GM19452 (cell line): ENCODE results near the gene APLP2.

Experiments used
- ATAC-seq: cut with Tn5 transposase; IDR thresholded peaks from one replicate; pipeline ENCODE4 v1.9.1; 2021; ENCODE audit not compliant: unreplicated experiment

The APLP2 gene

GRCh38 chr11:130141561-130142341 is 72.1 kb downstream of the APLP2 start:
- no peak for ATAC-seq

- ATAC-seq: no peak
Measured at GRCh38 chr11:130144141-130144540, 74.4 kb downstream of the APLP2 start.

GRCh38 chr11:130144861-130145281 is 75.2 kb downstream of the APLP2 start:
- no peak for ATAC-seq

GRCh38 chr11:130145311-130145812 is 75.7 kb downstream of the APLP2 start:
- ATAC-seq: no peak

GRCh38 chr11:130145975-130146776 is 76.5 kb downstream of the APLP2 start:
- ATAC-seq: no peak

GRCh38 chr11:130146796-130147195 is 77.1 kb downstream of the APLP2 start:
- ATAC-seq: no peak

GRCh38 chr11:130148796-130149326 is 79.2 kb downstream of the APLP2 start:
- no peak for ATAC-seq

- ATAC-seq: no peak
Measured at GRCh38 chr11:130150790-130151189, 81.1 kb downstream of the APLP2 start.

- no peak for ATAC-seq
Measured at GRCh38 chr11:130151196-130151595, 81.5 kb downstream of the APLP2 start.

- ATAC-seq: no peak
Measured at GRCh38 chr11:130156108-130157022, 86.7 kb downstream of the APLP2 start.

GRCh38 chr11:130157101-130157500 is 87.4 kb downstream of the APLP2 start:
- no peak for ATAC-seq

GRCh38 chr11:130157840-130158239 is 88.1 kb downstream of the APLP2 start:
- ATAC-seq: no peak

- ATAC-seq: no peak
Measured at GRCh38 chr11:130159139-130159538, 89.4 kb downstream of the APLP2 start.

- ATAC-seq: no peak
Measured at GRCh38 chr11:130159657-130160497, 90.2 kb downstream of the APLP2 start, which contains the start of gene ST14. TSS of gene ST14 (plus strand) at chr11:130159782. CDS start at chr11:130159980, 198 bp downstream.

GRCh38 chr11:130160498-130161155 is 90.9 kb downstream of the APLP2 start:
- no peak for ATAC-seq

GRCh38 chr11:130161441-130162145 is 91.9 kb downstream of the APLP2 start:
- ATAC-seq: no peak

- ATAC-seq: no peak
Measured at GRCh38 chr11:130162733-130163132, 93.0 kb downstream of the APLP2 start.
